Measurements from ENCODE around the gene SLC34A3.

Gene SLC34A3

GRCh38 chr9:137230705-137231371, at the start of gene SLC34A3:
SLC34A3 (plus strand) TSS chr9:137230901; CDS start chr9:137231703, 802 bp downstream.
- no peak for DNase-seq

- no peak for DNase-seq
These were observed 49.0 kb upstream of the SLC34A3 start for GRCh38 chr9:137181680-137182079.

GRCh38 chr9:137182836-137183235, 47.9 kb upstream of the SLC34A3 start:
- DNase-seq, result no peak

GRCh38 chr9:137183980-137184595, 46.6 kb upstream of the SLC34A3 start:
- no peak for DNase-seq

GRCh38 chr9:137184881-137185660, 45.6 kb upstream of the SLC34A3 start:
- DNase-seq, result no peak

- no peak for DNase-seq
These were observed 44.8 kb upstream of the SLC34A3 start for GRCh38 chr9:137185921-137186320.

GRCh38 chr9:137186385-137186784, 44.3 kb upstream of the SLC34A3 start:
- no peak for DNase-seq

- DNase-seq, result no peak
These were observed 43.3 kb upstream of the SLC34A3 start for GRCh38 chr9:137187386-137187785.

GRCh38 chr9:137188086-137188489, 42.6 kb upstream of the SLC34A3 start:
- DNase-seq, result no peak

- peak; percentile 90 for DNase-seq
These were observed 42.0 kb upstream of the SLC34A3 start, which contains the start of the genes ANAPC2 and SSNA1 for GRCh38 chr9:137188490-137189296. ANAPC2 (minus strand) TSS chr9:137188560; CDS start chr9:137188532, 28 bp downstream. SSNA1 (plus strand) TSS chr9:137188676; CDS start chr9:137188727, 51 bp downstream.

GRCh38 chr9:137189297-137190295, 41.1 kb upstream of the SLC34A3 start:
- no peak for DNase-seq

GRCh38 chr9:137190315-137190856, 40.3 kb upstream of the SLC34A3 start:
- no peak for DNase-seq

GRCh38 chr9:137191245-137191644, 39.5 kb upstream of the SLC34A3 start:
- DNase-seq, result no peak

GRCh38 chr9:137191691-137192447, 38.8 kb upstream of the SLC34A3 start:
- DNase-seq, result no peak

GRCh38 chr9:137192448-137192780, 38.3 kb upstream of the SLC34A3 start:
- DNase-seq, result no peak

- DNase-seq, result no peak
These were observed 37.8 kb upstream of the SLC34A3 start for GRCh38 chr9:137192859-137193258.

- no peak for DNase-seq
These were observed 36.9 kb upstream of the SLC34A3 start for GRCh38 chr9:137193771-137194170.

GRCh38 chr9:137194388-137194787, 36.3 kb upstream of the SLC34A3 start:
- DNase-seq, result no peak

GRCh38 chr9:137194909-137195308, 35.8 kb upstream of the SLC34A3 start:
- no peak for DNase-seq

- no peak for DNase-seq
These were observed 35.0 kb upstream of the SLC34A3 start for GRCh38 chr9:137195525-137196220.
